Measurements from ENCODE around the gene PLTP.

Gene PLTP

DNA sequence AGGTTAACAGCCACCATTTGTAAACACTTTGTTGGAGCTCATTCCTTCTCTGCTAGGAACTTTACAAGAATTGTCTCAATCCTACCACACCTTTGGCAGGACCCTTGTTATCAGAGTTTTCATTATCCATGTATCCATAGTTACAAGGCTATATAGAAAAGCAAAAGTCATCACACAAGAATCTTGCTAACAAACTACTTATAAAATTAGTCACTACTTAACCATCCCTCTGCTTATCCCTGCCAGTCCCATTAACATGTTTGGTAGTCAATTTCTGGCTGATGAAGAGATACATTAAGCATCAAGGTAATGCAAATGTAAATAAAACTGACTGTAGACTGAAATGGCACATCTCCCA lies 44.2 kb downstream of the PLTP start:
- DNase-seq = peak; percentile 75

DNA sequence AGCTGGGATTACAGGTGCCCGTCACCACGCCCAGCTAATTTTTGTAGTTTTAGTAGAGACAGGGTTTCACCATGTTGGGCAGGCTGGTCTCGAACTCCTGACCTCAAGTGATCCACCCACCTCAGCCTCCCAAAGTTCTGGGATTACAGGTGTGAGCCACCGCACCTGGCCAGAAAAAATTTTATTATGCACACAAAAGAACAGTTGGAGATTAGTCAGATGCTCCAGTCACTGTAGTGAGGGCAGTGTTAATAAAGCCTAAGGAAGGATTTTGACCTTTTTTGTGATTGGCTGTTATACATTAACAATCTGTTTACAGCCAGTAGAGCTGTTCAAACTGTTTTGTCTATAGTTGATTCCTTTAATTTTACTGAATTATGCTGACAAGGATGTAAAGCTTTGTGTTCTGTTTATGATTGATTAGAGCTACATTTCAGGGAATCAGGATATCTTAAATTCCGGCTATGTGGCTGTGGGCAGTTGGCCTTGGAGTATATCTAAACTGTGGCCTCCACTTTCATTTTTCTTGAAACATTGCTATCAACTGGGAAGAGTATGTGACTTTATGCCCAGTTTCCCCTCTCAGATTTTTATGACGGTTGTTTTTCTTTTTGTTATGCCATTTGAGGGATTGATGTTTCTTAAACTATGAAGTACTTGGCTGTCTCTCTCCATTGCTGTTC lies 44.7 kb downstream of the PLTP start:
- DNase-seq = no peak

DNA sequence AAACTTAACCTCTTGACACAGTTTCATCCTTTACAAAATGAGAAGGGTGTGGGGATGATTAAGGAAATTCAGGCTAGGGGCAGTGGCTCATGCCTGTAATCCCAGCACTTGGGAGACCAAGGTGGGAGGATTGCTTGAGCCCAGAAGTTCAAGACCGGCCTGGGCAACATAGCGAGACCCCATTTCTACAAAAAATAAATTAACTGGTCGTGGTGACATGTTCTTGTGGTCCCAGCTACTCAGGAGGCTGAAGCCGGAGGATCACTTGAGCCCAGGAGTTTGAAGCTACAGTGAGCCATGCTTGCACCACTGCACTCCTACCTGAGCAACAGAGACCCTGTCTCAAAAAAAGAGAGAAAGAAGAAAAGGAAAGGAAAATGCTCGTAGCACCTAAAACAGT lies 45.5 kb downstream of the PLTP start:
- DNase-seq = no peak

DNA sequence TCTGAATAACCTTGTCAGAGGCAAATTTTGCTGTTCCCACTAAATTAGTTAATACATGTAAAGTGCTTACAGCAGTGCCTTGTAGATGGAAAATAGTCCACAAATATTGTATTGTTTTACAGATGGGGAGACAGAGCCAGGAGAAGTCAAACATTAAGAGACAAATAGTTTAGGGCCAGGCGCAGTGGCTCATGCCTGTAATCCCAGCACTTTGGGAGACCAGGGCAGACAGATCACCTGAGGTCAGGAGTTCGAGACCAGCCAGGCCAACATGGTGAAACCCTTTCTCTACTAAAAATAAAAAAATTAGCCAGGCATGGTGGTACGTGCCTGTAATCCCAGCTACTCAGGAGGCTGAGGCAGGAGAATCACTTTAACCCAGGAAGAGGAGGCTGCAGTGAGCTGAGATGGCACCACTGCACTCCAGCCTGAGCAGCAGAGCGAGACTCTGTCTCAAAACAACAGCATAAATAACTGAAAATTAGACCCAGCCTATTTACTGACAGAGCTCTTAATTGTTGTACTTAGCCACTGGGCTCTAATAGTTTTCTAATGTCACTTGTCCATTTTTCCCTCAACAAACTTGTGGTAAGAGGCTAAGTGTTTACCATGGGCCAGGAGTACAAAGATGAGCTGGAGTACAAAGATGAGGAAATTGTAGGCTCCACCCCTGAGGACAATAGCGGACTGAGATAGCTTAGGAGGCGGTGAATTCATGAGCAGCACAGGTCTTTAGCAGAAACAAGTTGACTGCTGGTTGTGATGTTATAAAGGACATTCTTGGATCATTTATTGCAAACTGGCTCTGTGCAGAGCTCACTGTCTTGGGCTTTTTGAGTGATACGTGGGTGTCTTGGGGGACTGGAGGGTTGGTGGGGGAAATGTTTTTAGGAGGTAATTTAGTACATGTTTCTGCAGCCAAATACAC lies 48.1 kb downstream of the PLTP start:
- no peak for DNase-seq

DNA sequence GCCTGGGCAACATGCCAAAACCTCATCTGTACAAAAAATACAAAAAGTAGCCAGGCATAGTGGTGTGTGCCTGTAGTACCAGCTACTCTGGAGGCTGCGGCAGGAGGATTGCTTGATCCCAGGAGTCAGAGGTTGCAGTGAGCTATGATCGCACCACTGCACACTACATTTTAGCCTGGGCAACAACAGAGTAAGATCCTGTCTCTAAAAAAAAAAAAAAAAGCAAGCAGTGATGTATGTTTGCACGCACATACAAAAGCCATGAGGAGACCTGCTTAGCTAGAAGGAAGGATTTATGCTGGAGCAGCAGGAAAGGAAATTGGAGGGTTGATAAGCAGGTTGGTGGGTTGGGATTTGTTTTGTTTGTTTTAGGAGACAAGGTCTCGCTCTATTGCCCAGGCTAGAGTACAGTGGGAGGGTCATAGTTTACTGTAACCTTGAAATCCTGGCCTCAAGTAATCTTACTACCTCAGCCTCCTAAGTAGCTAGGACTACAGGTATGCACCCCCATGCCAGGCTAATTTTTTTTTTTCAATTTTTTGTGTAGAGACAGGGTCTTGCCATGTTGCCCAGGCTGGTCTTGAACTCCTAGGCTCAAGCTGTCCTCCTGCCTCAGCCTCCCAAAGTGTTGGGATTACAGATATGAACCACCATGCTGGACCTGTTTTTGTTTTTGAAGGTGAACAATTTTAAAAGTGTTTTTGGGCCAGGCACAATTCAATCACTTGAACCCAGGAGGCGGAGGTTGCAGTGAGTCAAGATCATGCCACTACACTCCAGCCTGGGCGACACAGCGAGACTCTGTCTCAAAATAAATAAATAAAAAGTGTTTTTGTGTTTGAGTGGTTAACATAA lies 50.5 kb downstream of the PLTP start:
- no peak for DNase-seq

DNA sequence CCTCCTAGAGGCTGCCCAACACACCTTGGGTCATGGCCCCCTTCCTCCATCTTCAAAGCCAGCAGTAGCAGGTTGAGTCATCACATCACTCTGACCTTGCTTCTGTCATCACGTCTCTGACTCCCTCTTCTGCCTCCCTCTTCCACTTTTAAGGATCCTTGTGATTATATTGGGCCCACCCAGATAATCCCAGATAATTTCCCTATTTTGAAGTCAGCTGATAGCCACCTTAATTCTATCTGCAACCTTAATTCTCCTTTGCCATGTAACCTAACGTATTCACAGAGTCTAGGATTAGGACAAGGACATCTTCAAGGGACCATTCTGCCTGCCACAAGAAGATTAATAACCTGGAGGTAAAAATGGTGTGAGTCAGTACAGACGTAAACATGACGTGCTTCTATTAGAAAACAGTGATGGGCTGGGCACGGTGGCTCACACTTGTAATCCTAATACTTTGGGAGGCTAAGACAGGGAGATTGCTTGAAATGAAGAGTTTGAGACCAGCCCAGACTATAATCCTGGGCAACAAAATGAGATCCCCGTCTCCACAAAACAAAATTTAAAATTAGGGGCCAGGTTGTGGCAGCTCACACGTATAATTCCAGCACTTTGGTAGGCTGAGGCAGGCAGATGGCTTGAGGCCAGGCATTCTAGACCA lies 51.3 kb downstream of the PLTP start:
- DNase-seq = no peak

DNA sequence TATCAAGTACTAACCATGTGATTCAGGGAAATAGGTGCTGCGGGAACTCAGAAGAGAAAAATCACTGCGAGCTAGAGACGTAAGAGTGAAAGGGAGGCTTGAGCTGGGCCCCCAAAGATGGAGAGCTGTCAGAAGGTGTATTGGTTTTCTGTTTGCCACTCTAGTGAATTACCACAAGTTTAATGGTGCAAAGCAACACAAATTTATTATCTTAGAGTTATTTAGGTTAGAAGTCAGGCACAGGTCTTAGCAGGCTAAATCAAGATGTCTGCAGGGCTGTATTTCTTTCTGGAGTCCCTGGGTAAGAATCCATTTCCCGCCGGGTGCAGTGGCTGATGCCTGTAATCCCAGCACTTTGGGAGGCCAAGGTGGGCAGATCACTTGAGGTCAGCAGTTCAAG lies 52.0 kb downstream of the PLTP start:
- no peak for DNase-seq

DNA sequence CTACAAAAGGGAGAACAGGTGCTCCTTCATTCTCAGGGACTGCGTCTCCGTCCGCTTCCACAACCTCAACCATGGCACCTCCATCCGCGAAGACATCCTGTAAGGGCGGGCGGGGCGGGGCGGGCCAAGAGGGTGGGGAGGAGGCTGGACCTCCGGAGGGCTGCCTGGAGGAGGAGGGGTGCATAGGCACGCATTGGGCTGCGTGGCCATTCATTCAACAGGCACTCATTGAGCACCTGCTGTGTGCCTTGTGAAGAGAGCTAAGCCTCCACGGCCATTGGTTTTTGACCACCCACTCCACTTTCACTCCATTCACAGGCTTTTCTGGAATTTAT lies 54.1 kb downstream of the PLTP start:
- no peak for DNase-seq

DNA sequence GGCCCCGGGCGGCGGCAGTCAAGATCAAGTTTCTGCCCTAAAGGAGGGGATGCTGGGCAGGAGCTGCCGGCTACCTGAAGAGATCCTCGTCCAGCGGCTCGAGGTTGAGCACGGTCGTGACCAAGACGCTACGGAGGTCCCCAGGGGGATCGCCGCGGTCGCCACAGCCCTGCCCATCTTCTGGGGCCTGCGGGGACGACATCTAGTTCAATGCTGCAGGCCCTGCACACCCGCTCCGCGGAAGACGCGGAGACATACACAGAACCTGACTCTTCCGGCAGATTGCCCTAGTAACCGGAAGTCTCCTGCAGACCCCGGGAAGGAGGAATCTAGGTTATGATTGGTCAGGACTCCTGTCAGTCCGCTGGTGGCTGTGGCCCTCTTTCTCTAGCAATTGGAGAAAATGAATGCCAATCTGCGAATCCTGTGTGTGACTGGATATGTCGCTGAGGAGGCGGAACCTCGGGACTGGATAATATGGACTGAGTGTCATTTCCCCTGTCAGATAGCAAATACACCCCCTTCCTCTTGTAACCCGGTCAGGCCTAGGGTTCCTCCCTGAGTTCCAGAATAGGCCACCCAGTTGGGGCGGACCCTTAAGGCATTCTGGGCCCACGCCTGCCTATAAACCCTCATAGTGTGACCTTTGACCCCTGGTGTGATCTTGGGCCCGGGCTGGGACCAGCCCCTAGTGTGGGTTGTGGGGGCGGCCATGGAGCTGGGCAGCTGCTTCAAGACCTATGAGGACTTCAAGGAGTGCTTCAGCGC lies 54.7 kb downstream of the PLTP start, which contains the start of the genes ACOT8 and ZSWIM3:
TSS of gene ACOT8 (minus strand) at position 279 of the 768 bp plus-strand sequence. CDS start at position 202, 77 bp downstream.
TSS of gene ZSWIM3 (plus strand) at position 501 of the 768 bp plus-strand sequence. CDS start at position 713, 212 bp downstream.
- DNase-seq = peak; percentile 100

DNA sequence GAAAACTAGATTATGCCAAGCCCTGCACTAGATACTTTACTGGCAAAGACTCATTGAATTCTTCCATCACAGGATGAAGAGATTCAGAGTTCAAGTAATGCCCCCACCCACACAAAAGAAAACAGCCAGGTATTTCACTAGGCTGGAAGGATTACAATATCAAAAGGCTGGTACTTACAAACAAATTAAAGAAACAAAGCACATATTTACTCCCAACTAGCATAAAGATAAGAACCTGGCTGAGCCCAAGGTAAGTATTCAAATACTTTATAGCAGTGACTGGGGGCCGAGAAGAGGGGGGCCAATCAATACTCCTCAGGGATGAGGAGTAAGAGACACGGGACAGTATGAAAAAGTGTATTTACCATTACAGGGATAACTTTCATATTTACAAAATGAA lies 58.5 kb downstream of the PLTP start:
- DNase-seq = no peak

DNA sequence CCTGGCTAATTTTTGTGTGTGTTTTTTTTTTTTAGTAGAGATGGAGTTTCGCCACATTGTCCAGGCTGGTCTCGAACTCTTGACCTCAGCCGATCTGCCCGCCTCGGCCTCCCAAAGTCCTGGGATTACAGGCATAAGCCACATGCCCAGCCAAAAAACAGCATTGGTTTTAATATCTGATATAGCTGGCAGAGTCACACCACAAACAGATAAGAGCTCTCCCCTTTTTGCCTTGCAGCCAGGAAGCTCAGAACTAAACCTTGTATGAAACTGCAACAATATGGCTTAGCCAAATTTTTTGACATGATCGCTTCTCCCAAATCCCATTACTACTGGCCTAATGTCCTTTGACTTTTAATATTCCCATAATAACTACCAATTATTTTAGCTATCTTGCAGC lies 59.6 kb downstream of the PLTP start:
- no peak for DNase-seq

DNA sequence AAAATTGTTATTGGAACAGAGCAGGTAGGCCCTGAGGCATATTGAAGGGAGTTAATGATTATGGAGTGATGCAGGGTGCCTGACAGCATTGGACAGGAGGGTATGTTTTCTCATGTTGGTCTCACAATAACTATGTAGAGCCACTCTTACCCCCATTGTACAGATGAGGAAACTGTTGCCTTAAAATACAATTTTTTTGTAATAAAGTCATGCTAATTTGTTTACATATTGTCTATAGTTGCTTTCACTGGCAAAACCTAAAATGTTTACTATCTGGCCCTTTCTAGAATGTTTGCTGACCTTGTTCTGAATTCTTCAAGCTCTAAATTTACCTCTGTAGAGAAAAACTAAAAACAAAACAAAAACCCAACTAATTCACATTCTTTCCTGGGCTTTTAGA lies 60.5 kb downstream of the PLTP start:
- DNase-seq = no peak

DNA sequence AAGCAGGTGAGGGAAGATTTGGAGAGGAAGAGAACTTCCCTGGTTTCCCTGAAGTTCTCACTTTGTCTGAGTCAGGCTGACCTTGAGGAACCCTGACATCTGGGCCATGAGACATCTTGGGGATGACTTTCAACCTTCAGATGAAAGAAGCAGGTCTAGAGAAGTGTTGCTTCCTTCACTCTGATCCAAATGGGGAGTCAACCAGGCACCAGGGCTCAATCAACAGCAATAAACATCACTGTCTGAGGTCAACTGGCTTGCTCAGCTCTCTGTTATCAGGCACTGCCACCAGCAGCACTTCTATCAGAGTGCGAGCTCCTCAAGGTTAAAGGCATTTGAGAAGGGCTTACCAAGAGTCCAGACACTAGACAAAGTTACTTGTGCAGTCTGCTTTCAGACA lies 61.0 kb downstream of the PLTP start:
- no peak for DNase-seq

DNA sequence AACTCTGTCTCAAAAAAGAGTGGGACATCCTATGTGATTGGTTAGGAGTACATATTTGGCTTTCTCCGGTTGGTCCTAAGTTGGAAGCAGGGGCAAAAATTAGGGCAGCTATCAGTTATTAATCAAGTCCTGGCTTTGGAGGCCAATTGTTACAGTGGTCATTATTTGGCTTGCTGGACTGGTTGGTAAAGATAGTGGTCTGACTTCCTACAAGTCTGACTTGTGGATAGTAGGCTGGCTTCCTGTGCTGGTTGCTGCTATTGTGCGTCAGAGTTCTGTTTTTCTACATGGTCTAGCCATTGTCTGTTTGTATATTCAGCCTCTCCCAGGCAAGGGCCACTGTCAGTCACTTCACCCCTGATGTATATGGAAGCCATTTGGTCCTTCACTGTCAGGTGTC lies 61.7 kb downstream of the PLTP start:
- DNase-seq = no peak

DNA sequence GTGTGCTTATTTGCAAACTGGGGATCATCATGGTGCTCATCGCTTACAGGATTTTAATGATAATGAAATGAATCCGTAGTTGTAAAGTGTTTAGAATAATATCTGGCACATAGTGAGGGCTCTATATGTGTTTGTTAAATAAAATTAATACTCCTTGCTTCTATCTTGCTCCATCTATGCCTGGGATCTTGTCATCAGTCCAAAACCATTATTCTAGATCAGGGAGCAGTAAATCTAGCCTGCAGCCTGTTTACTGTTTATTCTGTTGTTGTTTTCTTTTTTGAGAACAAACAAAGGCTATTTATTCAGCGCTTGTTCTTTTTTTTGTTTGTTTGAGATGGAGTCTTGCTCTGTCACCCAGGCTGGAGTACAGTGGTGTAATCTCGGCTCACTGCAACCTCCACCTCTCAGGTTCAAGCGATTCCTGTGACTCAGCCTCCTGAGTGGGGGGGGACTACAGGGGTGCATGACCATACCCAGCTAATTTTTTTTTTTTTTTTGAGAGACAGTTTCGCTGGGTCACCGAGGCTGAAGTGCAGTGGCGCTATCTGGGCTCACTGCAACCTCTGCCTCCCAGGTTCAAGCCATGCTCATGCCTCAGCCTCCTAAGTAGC lies 62.9 kb downstream of the PLTP start:
- no peak for DNase-seq
